HG02981 (cell line): ENCODE data around the gene PCDH15.
"Not testable (repeated sequence)": the region's sequence is repeated elsewhere in the genome, so short reads cannot be mapped to it uniquely, and the experiment has no call there.

Source experiments
- ATAC-seq: cut with Tn5 transposase; IDR thresholded peaks from one replicate; pipeline ENCODE4 v1.9.1; 2021; ENCODE audit warnings: mild to moderate bottlenecking, moderate library complexity; ENCODE audit not compliant: unreplicated experiment

The PCDH15 gene

DNA sequence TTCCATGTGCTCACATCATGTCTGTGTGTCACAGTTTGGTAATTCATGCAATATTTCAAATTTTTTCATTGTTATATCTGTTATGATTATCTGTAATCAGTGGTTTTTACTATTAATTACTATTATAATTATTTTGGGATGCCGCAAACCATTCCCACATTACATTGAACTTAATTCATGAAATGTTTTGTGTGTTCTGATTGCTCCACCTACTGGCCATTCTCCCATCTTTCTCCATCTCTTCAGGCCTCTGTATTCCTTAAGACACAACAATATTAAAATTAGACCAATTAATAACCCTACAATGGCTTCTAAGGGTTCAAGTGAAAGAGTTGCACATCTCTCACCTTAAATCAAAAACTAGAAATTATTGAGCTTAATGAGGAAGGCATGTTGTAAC is 398.5 kb downstream of the PCDH15 start:
- no peak for ATAC-seq

DNA sequence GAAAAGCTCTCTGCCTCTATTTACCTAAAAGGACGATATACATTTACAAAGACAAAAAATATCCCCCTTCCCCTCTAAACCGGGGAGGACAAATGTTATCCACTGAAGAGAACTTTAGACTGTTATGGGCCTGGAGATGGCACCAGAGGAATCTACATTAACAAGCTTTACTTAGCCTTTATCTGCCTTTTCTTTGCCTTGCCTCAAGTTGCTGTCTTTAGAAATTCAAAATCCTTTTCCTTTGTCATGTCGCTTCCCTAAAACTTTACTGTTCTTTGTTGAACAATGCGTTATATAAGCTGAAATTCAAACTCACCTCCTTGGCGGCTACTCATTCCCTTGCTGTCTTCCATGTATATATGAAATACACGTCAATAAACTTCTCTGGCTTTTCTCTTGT is 405.0 kb downstream of the PCDH15 start:
- no peak for ATAC-seq

DNA sequence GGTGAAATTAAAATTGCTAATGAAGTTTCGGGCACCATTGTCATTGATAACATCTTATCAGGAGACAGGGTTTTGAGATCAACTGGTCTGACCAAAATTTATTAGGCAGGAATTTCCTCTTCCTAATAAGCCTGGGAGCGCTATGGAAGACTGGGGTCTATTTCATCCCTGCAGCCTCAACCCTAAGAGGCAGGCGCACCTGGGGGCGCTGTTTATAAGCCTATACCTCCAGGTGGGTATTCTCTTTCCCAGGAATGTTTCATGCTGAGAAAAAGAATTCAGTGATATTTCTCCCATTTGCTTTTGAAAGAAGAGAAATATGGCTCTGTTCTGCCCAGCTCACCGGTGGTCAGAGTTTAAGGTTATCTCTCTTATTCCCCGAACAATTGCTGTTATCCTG is 406.4 kb downstream of the PCDH15 start:
- ATAC-seq: not testable (repeated sequence)

DNA sequence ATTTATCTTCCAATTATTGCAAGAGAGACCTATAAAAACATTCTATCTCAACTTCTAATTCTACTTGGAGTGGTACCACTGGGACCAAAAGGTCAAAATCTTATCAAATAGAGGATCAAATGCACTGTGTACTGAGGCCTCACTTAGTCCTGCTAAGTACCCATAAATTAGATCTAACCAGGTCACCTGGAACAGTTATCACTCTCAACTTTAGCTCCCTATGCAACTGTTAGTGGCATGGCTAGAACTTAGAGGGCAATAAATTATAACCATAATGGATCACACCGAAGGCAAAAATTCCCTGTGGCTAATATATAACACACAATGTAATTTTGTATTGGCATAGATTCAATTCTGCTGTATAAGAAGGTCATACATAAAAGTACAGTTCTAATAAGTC is 428.9 kb downstream of the PCDH15 start:
- no peak for ATAC-seq

DNA sequence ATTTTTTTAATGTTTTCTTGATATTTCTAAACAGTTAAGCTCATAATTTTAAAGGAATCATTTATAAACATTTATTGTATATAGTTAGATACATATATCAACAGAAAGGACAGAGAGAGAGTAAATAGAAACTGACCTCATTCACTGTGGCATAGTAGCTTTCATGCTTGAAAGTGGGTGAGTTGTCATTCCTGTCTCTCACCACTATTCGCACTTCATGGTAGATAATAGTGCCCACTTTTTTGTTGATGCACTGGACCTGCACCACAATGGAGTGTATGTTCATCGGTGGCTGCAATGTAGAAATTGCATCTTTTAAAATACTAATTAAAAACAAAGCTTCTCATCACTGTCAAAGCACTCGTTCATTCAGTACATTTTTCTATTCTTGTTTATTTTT is 432.0 kb downstream of the PCDH15 start:
- no peak for ATAC-seq

DNA sequence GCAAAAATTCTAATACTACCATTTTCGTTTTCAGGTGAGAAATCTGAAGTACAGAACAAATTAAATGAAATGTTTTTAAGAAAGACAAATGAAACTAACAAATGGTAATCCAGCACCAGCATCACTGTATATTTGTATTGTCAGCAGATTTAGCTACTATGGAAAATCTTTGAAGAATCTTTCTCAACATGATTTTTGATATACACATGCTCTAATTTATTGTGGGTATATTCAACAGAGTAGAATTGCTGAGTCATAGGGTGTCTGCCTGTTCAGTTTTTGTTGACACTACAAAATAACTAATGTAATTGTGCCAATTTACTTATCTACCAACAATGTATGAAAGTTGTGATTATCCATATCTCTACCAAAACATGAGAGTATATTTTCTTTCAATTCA is 437.6 kb downstream of the PCDH15 start:
- ATAC-seq: no peak

DNA sequence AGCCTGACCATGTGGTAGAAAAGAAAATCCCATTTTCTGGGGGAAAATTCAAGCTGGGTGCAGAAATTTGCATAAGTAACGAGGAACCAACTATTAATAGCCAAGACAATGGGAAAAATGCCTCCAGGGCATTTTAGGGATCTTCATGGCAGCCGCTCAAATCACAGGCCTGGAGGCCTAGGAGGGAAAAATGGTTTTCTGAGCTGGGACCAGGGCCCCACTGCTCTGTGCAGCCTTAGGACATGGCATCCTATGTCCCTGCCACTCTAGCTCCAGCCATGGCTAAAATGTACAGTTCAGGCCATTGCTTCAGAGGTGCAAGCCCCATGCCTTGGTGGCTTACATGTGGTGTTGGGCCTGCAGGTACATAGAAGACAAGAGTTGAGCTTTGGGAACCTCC is 459.0 kb downstream of the PCDH15 start:
- ATAC-seq: no peak

DNA sequence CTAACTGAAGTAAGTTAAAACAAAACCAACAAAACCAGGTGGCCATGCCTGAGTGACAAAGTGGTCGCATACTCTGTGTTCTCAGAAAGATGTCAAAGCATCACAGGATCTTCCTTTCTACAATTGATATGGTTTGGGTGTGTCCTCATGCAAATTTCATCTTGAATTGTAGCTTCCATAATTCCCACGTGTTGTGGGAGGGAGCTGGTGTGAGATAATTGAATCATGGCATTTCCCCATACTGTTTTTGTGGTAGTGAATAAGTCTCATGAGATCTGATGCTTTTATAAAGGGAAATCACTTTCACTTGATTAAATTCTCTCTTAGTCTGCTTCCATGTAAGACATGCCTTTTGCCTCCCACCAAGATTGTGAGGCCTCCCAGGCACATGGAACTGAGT is 465.7 kb downstream of the PCDH15 start:
- no peak for ATAC-seq

DNA sequence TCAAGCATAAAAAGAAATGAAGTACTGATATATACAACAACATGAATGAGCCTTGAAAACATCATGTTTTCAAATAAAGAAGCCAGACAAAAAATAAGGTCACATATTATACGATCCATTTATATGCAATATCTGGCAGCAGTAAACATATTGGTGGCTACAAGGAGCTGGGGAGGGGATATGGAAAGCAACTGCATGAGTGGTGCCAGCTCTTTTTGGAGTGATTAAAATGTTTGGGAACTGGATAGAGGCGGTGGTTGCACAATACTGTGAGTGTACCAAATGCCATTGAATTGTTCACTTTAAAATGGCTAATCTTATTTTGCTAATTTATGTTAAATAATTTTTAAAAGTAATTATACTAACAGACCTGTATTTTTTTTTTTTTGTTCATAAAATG is 481.7 kb downstream of the PCDH15 start:
- ATAC-seq: no peak

DNA sequence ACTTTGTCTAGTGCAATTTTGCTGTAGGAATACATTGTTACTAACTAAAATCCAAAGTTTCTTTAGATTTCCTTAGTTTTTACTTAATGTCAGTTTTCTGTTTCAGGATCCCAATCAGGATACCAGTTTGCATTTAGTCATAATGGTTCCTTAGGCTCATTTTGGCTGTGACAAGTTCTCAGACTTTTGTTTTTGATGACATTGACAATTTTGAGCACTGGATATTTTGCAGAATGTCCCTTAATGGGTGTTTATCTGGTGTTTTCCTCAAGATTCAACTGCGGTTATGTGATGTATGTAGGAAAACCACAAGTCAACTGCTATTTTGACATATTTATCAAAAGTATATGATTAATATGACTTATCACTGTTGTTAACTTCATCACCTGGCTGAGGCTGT is 482.6 kb downstream of the PCDH15 start:
- ATAC-seq: no peak

DNA sequence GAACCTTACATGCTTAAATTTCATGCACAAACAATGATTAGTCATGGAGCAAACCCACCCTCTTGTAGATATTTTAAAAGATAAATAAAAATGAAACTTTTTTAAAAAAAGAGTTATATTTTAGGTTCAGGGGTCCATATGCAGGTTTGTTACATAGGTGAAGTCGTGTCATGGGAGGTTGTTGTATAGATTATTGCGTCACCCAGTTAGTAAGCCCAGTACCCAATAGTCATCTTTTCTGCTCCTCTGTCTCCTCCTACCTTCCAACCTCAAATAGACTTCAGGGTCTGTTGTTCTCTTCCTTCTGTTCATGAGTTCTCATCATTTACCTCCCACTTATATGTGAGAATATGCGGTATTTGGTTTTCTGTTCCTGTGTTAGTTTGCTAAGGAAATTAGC is 486.6 kb downstream of the PCDH15 start:
- ATAC-seq: no peak

DNA sequence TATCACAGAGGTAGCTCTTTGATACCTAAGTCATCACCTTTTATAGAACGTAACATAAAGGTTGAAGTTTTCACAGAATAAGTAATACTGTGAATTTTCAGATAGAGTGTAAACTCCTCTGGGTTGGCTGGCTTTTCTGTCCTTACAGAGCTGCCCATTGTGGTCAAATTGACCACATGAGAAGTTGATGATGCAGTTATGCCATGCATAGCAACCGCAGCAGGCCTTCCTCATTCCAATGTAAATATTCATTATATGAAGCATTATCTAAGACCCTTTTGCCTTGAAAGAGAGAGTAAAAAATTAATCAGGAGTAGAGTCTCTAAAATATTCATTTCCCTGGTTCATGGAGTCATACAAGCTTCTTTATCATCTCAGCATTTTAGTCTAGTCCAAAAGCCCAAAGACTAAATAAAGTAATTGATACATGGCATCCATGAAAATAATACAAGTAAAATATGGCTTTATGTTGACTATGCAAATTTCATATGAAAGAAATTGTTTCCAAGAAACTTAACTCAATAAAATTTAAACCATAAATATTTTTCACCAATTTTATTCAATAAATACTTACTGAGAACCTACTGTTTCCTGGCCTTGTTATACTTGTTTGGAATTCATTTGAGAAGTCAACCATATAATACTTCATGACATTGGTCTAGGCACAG is 516.4 kb downstream of the PCDH15 start:
- ATAC-seq: no peak

DNA sequence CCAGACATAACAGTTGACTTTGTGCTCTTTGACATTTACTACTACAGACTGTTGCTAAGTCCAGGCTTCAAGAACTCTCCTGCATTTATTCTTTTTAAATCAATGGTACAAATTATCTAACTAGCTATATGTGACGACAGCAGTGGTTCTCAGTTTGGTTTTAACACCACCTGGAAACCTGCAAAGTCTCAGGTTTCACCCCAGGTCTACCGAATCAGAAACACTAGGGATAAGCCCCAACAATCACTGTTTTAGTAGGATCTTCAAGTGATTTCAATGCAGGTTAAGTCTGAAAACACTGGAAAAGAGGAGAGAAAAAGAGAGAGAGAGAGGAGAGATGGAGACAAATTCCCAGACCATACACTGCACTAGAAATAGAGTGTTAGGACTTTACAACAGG is 519.0 kb downstream of the PCDH15 start:
- ATAC-seq: no peak

DNA sequence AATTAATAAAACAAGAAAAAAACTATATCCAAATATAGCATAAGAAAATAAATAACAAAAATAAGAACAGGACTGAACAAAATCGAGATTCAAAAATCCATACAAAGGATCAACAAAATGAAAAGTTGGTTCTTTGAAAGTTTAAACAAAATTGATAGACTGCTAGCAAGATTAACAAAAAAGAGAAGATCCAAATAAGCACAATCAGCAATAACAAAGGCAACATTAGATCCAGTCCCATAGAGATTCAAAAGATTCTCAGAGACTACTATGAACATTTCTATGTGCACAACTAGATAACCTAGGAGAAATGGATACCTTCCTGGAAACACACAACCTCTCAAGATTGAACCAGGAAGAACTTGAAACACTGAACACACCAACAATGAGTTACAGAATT is 534.6 kb downstream of the PCDH15 start:
- ATAC-seq: no peak

DNA sequence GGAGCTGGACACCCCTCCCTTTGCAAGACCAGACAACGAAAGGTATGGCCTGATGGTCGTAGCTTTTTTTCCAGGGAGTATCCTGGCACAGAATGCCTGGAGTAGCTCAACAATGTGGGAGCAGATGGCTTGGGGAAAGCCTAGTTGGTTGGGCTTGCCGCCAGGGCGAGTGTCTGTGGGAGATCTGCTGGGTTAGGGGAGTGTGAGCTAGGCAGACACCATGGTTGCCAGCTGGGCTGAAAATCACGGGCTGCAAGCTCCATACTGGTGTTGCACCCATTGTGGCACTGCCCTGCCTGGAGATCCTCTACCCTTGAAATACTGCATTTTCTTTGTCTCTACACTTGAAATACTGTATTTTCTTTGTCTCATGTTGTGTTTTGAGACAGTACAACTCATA is 538.3 kb downstream of the PCDH15 start:
- no peak for ATAC-seq

DNA sequence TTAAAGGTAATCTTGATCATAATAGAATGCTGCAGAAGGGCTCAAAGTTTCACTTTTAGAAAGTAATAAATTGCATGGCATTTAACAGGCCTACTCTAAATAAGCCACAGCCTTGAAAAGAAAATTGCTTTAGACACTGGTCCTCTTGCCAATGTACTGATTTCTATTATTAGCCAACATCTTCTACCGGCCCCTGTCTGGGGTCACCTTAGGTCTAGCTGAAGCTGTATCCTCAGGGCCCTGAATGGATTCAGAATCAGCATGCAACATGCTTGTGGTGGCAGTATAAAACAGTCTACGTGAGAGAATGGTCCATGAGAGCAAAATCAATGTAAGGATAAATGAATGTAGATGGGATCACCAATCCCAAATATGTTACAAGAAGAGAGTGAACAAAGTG is 541.9 kb downstream of the PCDH15 start:
- ATAC-seq: no peak

DNA sequence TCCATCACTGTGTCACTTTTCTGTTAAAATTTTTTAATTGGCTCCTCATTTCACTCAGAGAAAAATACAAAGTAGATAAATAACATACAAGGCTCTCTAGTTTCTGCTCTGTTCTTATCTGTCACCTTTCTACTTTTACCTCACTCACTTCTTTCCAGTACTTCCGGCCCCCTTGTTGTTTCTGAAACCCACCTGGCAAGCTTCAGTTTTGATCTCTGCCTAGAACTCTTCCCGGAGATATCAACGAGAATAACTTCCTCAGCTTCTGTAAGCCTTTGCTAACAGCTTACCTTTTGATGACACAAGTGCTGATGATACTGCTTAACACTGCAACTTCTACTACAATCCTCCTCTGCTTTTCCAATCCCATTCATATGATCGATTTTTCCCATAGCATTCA is 566.2 kb downstream of the PCDH15 start:
- ATAC-seq: no peak

DNA sequence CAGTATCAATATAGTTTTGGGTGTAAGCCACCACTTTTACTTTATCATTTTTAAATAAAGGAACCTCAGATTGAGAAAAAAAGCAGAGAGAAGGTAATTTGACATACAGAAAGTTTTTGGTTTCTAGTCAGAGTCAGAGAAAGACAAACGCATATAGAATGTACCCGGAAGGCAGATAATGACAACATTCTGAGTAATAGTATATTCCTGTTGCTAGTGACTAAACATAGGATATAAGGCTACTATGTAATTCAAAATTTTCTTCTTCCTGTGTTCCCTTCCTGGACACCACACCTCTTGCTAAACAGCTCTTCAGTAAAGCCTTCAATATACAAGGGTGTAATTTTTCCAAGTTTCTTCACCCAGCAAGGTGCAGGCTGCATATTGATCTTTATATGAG is 597.6 kb downstream of the PCDH15 start:
- ATAC-seq: no peak

DNA sequence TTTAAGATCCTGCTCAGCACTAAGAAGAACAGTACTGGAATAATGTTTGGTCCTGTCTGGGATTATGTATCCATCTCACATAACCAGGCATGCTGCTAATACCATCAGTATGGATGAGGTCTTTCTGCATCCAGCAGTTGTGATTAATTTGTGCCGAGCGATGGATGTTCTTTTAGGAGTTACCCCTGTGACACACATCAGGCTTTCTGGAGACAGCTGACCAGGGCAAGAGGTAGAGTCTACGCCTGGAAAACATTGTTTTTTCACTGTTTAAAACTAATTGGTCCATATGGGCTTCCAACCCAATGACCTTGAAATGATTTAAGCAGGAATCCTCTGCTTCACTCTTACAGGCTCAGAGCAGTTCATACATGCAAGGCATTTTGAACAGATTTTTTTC is 603.0 kb downstream of the PCDH15 start:
- no peak for ATAC-seq

DNA sequence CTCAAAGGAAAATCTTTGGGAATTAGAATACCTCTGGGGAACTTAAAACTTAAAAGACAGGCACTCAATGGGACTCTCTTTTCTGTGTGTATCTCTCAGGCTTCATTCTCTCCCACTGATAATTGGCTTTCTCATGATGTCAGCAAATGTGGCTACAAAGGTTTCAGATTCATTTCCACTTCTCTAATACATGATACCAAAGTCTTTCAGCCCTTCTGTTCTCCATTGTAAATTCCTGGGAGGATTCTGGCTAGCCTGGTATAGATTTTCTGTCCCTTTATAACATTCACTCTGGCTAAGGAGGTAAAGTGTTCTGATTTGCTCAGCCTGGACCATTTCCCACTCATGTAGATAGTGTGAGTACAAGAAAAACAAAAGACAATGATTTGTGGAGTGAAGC is 606.2 kb downstream of the PCDH15 start:
- no peak for ATAC-seq

DNA sequence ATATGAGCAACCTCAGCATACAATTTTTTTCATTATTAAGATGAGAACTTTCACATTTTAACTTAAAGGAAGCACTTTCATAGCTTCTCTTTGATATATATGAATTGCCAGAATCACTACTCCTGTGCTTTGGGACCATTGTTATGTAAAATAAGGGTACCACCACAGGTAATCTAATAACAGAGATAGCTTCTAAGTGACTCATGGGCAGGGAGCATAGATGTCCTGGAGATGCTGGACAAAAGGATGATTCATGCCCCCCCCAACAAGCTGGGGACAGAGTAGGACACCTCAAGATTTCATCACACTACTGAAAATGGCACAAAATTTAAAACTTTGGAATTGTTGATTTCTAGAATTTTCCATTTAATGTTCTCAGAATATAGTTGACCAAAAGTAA is 641.1 kb downstream of the PCDH15 start:
- no peak for ATAC-seq

DNA sequence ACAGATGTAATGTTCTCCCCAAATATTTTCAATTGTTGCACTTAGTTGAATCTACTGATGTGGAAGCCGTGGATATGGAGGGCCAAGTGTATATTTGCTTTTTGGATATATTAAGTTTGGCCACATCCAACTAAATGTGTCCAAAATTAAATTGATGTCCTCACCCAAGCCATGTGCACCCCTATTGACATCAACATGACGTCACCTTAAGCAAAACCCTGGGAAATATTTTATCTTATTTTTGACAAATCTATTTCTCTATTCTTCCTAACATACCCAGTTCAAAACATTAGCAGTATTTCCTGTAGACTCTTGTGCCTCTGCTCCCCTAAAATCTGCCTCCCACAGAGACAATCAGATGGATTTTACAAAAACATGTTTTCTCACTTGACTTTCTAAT is 652.5 kb downstream of the PCDH15 start:
- no peak for ATAC-seq

DNA sequence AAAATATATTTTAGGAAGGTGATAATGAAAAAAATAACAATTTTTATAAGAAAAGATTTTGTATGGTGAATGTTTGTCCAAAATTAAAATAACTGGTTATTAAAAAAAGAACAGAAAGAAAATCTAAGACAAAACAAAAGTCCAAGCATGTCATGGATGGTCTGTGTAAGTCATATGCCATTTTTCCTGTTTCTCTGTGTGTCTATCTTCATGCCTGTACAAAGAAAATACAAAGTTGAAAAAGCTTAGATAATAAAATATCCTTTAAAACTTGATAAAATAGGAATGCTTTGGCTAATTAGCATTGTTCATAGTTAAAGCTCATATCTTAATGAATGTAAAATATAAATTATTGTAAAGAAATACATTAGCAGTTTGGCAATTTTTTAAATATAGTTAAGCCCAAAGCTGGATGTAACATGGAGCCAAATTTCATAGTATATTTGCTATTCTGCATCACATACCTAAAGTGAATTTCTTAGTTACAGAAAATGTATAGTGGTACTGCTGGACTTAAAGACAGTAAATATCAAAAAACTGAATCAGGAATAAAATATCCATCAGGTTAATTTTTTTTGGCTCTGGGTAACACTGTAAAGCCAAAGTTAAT is 661.1 kb downstream of the PCDH15 start:
- ATAC-seq: no peak
